Measurements from ENCODE around the gene PKIB.

DNA sequence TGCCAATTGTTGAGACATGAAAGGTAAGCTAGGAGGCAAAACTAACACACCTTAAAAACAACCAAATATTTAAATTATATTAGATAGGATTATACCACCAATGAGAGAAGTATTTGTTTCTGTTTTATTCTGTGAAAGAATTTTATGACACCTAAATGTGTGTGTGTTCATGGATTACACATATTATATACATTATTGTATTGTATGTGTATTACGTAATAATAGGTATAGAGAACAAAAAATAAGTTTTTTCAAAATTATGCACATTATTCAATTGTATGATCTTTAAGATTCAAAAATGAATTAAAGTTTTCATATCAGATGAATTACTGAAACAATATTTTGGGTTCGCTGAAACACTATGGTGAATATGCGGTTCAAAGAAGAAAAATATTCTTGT lies 85.0 kb downstream of the PKIB start:
- TF ChIP-seq, protein P1, sequence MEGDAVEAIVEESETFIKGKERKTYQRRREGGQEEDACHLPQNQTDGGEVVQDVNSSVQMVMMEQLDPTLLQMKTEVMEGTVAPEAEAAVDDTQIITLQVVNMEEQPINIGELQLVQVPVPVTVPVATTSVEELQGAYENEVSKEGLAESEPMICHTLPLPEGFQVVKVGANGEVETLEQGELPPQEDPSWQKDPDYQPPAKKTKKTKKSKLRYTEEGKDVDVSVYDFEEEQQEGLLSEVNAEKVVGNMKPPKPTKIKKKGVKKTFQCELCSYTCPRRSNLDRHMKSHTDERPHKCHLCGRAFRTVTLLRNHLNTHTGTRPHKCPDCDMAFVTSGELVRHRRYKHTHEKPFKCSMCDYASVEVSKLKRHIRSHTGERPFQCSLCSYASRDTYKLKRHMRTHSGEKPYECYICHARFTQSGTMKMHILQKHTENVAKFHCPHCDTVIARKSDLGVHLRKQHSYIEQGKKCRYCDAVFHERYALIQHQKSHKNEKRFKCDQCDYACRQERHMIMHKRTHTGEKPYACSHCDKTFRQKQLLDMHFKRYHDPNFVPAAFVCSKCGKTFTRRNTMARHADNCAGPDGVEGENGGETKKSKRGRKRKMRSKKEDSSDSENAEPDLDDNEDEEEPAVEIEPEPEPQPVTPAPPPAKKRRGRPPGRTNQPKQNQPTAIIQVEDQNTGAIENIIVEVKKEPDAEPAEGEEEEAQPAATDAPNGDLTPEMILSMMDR (IDR thresholded peaks at IDR 0.05), result no peak
- no peak for TF ChIP-seq EZH2 (IDR thresholded peaks at IDR 0.05)

All from neural progenitor cell (in vitro differentiated cells).